ENCODE data around the gene DNAJB9. TPM values are rescaled to one million over a fixed set of nuclear protein-coding genes. Genes with fewer than 3 reads are reported as not detected.

DNAJB9 gene
- total and polyA plus RNA-seq, 9 of the 15 experiments (the other 6 are each of a cell fraction or from before 2014, with no cell fraction given) = 4.3 to 34.2 (median 9.6) TPM

DNA sequence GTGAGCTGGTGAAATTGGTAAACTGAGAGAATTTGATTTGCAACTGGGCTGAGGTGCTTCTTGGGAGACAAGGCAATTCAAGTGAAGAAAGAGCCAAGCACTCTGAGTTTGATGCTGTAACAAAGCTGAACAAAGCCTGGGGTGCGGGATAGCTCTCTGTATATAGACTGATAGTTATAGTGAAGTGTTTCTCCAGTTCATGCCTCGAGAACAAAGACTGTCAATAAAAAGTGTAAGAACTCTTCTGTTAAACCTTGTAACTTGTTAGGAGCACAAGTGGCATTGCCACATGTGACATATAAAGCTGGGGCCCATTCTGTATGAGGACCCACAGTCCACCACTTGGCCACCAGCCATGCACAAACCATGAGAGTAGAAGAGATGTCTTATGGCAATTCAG lies 32.4 kb upstream of the DNAJB9 start (continued):
- TF ChIP-seq, protein P1, sequence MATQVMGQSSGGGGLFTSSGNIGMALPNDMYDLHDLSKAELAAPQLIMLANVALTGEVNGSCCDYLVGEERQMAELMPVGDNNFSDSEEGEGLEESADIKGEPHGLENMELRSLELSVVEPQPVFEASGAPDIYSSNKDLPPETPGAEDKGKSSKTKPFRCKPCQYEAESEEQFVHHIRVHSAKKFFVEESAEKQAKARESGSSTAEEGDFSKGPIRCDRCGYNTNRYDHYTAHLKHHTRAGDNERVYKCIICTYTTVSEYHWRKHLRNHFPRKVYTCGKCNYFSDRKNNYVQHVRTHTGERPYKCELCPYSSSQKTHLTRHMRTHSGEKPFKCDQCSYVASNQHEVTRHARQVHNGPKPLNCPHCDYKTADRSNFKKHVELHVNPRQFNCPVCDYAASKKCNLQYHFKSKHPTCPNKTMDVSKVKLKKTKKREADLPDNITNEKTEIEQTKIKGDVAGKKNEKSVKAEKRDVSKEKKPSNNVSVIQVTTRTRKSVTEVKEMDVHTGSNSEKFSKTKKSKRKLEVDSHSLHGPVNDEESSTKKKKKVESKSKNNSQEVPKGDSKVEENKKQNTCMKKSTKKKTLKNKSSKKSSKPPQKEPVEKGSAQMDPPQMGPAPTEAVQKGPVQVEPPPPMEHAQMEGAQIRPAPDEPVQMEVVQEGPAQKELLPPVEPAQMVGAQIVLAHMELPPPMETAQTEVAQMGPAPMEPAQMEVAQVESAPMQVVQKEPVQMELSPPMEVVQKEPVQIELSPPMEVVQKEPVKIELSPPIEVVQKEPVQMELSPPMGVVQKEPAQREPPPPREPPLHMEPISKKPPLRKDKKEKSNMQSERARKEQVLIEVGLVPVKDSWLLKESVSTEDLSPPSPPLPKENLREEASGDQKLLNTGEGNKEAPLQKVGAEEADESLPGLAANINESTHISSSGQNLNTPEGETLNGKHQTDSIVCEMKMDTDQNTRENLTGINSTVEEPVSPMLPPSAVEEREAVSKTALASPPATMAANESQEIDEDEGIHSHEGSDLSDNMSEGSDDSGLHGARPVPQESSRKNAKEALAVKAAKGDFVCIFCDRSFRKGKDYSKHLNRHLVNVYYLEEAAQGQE (IDR thresholded peaks at IDR 0.05; ENCODE audit: borderline replicate concordance) = no peak
- TF ChIP-seq, protein P1 (CRISPR knock-in tag; IDR thresholded peaks at IDR 0.05; ENCODE audit: low read depth) = no peak
- TF ChIP-seq MEF2A (IDR thresholded peaks at IDR 0.05; ENCODE audit: control insufficient read depth, low read depth, low read length) (no peak), RUNX1 (IDR thresholded peaks at IDR 0.05; ENCODE audit: low read depth) (no peak), ZKSCAN1 (IDR thresholded peaks at IDR 0.05; ENCODE audit: low read depth, low read length) (no peak), ZBED1 (IDR thresholded peaks at IDR 0.05) (no peak), ZNF311 (CRISPR knock-in tag; IDR thresholded peaks at IDR 0.05) (no peak), SIN3A (IDR thresholded peaks at IDR 0.05; ENCODE audit: borderline replicate concordance in 2 of 2, control insufficient read depth in 1 of 2, low read depth in 2 of 2, low read length in 2 of 2) (no peak), CHD4 (IDR thresholded peaks at IDR 0.05; ENCODE audit: insufficient read depth, insufficient replicate concordance, low read depth, low read length, poor library complexity, severe bottlenecking) (no peak), FOXJ2 (tag; IDR thresholded peaks at IDR 0.05) (0 out of 2 replicates have a peak, but pooled peaks have one; percentile 5), MTA3 (IDR thresholded peaks at IDR 0.05; ENCODE audit: borderline replicate concordance) (no peak), RFX5 (IDR thresholded peaks at IDR 0.05; ENCODE audit: low read depth, low read length) (no peak)
- TF ChIP-seq, protein P2, sequence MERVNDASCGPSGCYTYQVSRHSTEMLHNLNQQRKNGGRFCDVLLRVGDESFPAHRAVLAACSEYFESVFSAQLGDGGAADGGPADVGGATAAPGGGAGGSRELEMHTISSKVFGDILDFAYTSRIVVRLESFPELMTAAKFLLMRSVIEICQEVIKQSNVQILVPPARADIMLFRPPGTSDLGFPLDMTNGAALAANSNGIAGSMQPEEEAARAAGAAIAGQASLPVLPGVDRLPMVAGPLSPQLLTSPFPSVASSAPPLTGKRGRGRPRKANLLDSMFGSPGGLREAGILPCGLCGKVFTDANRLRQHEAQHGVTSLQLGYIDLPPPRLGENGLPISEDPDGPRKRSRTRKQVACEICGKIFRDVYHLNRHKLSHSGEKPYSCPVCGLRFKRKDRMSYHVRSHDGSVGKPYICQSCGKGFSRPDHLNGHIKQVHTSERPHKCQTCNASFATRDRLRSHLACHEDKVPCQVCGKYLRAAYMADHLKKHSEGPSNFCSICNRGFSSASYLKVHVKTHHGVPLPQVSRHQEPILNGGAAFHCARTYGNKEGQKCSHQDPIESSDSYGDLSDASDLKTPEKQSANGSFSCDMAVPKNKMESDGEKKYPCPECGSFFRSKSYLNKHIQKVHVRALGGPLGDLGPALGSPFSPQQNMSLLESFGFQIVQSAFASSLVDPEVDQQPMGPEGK (CRISPR knock-in tag; IDR thresholded peaks at IDR 0.05; ENCODE audit: borderline replicate concordance) = no peak
- TF ChIP-seq, protein P3, sequence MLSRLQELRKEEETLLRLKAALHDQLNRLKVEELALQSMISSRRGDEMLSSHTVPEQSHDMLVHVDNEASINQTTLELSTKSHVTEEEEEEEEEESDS (CRISPR knock-in tag; IDR thresholded peaks at IDR 0.05) = no peak
- TF ChIP-seq, protein P4, sequence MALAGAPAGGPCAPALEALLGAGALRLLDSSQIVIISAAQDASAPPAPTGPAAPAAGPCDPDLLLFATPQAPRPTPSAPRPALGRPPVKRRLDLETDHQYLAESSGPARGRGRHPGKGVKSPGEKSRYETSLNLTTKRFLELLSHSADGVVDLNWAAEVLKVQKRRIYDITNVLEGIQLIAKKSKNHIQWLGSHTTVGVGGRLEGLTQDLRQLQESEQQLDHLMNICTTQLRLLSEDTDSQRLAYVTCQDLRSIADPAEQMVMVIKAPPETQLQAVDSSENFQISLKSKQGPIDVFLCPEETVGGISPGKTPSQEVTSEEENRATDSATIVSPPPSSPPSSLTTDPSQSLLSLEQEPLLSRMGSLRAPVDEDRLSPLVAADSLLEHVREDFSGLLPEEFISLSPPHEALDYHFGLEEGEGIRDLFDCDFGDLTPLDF (CRISPR knock-in tag; IDR thresholded peaks at IDR 0.05) = no peak

All from K562 (cell line).